Activated CD4-positive, alpha-beta T cell treated with anti-CD3 and anti-CD28 coated beads, Interleukin-2, amount 50 U/mL, for 4 hours (primary cell): Measurements from ENCODE around the gene OR4A5.
"Not testable (repeated sequence)": the region's sequence is repeated elsewhere in the genome, so short reads cannot be mapped to it uniquely, and the experiment has no call there.

ENCODE experiments used
- DNase-seq, 2 experiments: peaks; one replicate each; pipeline ENCODE4 v3.0.0-alpha.2; 2020

Gene OR4A5

GRCh38 chr11:54706532-54706931 lies at the start of gene OR4A5:
OR4A5 (plus strand) TSS chr11:54706832; CDS start chr11:54706885, 53 bp downstream.
- DNase-seq: not testable (repeated sequence)

GRCh38 chr11:54720094-54720493 lies 13.5 kb downstream of the OR4A5 start:
- DNase-seq: not testable (repeated sequence)
